OCI-LY3 (cell line): ENCODE data around the gene PTPRJ.

Source experiments
- EZH2phosphoT487 ChIP-seq: fragments of 200-600 bp; shearing (Covaris generic); IDR thresholded peaks from 2 replicates; pipeline ENCODE4 v1.6.1; 2018; ENCODE audit warnings: antibody characterized with exemption, mixed run types, low read depth
- TF ChIP-seq, protein P1 (sequence below): fragments of 200-600, 300-600 bp; sonication (generic); IDR thresholded peaks from 2 replicates; pipeline ENCODE4 v1.5.1; 2014; ENCODE audit warnings: antibody characterized with exemption, low read length, low read depth

DNA sequence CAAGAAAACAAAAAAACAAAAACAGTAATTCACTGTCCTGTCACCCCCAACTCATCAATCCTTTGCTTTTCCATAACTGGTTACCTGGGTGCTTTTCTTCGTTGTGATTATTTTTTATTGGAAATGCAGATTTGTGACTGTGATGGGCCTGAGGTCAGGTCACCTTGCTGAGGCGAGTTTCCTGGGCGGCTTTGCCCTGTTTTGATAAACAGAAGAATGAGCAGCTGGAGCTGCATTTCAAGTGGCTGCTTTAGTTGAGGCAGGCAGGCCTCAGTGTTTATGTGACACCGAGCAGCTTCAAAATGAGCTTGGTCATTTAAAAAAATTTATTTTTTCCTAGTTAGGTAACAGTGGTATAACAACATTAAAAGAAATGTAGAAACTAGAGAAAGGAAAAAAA is 22.2 kb downstream of the PTPRJ start:
- TF ChIP-seq, protein P1, sequence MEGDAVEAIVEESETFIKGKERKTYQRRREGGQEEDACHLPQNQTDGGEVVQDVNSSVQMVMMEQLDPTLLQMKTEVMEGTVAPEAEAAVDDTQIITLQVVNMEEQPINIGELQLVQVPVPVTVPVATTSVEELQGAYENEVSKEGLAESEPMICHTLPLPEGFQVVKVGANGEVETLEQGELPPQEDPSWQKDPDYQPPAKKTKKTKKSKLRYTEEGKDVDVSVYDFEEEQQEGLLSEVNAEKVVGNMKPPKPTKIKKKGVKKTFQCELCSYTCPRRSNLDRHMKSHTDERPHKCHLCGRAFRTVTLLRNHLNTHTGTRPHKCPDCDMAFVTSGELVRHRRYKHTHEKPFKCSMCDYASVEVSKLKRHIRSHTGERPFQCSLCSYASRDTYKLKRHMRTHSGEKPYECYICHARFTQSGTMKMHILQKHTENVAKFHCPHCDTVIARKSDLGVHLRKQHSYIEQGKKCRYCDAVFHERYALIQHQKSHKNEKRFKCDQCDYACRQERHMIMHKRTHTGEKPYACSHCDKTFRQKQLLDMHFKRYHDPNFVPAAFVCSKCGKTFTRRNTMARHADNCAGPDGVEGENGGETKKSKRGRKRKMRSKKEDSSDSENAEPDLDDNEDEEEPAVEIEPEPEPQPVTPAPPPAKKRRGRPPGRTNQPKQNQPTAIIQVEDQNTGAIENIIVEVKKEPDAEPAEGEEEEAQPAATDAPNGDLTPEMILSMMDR = no peak
- TF ChIP-seq EZH2phosphoT487 = no peak
